Jurkat, Clone E6-1 (cell line): Measurements from ENCODE around the gene MFSD1. TPM values are rescaled to one million over a fixed set of nuclear protein-coding genes. Genes with fewer than 3 reads are reported as not detected.

Experiments used
- DNase-seq: peaks from one replicate; pipeline ENCODE4 v3.0.0-alpha.2; 2011; ENCODE audit warnings: low read depth, low spot score
- H3K4me3 ChIP-seq: 2 replicates; pipeline ENCODE4 v1.5.1; 2011; ENCODE audit warnings: mild to moderate bottlenecking, low read length, control low read depth, moderate library complexity
- polyA plus RNA-seq: library from polyadenylated mRNA; unstranded; fragments of >200 nt; gene quantifications from one replicate; pipeline ENCODE4 v1.2.1, GENCODE V29; 2012; ENCODE audit warnings: missing spikeins; ENCODE audit not compliant: insufficient read length, insufficient read depth

MFSD1 gene
- 18.5 TPM for polyA plus RNA-seq

GRCh38 chr3:158801696-158802408, at the start of gene MFSD1:
TSS of gene MFSD1 (plus strand) at chr3:158802054. CDS start at chr3:158802153, 99 bp downstream.
- peak; percentile 72 for DNase-seq
- peak within 1 kb of the TSS; percentile 88 for H3K4me3 ChIP-seq

GRCh38 chr3:158753854-158754253, 48.0 kb upstream of the MFSD1 start:
- DNase-seq = no peak
- no peak overlapping the region for H3K4me3 ChIP-seq

- H3K4me3 ChIP-seq = no peak overlapping the region
- DNase-seq = no peak
Observed at GRCh38 chr3:158755421-158755820, 46.4 kb upstream of the MFSD1 start.

GRCh38 chr3:158761350-158761749, 40.5 kb upstream of the MFSD1 start:
- DNase-seq = no peak
- H3K4me3 ChIP-seq = no peak overlapping the region

- H3K4me3 ChIP-seq = no peak overlapping the region
- DNase-seq = no peak
Observed at GRCh38 chr3:158762701-158763100, 39.2 kb upstream of the MFSD1 start.

- no peak overlapping the region for H3K4me3 ChIP-seq
- no peak for DNase-seq
Observed at GRCh38 chr3:158763421-158763820, 38.4 kb upstream of the MFSD1 start.

GRCh38 chr3:158765518-158766205, 36.2 kb upstream of the MFSD1 start:
- H3K4me3 ChIP-seq = no peak overlapping the region
- no peak for DNase-seq

- no peak overlapping the region for H3K4me3 ChIP-seq
- no peak for DNase-seq
Observed at GRCh38 chr3:158766364-158766763, 35.5 kb upstream of the MFSD1 start.

- H3K4me3 ChIP-seq = no peak overlapping the region
- no peak for DNase-seq
Observed at GRCh38 chr3:158768361-158768787, 33.5 kb upstream of the MFSD1 start.

- no peak overlapping the region for H3K4me3 ChIP-seq
- DNase-seq = no peak
Observed at GRCh38 chr3:158768881-158769543, 32.8 kb upstream of the MFSD1 start.

GRCh38 chr3:158769549-158769948, 32.3 kb upstream of the MFSD1 start:
- DNase-seq = no peak
- H3K4me3 ChIP-seq = no peak overlapping the region

GRCh38 chr3:158769952-158770740, 31.7 kb upstream of the MFSD1 start:
- no peak for DNase-seq
- no peak overlapping the region for H3K4me3 ChIP-seq

GRCh38 chr3:158770741-158771350, 31.0 kb upstream of the MFSD1 start:
- no peak overlapping the region for H3K4me3 ChIP-seq
- no peak for DNase-seq

GRCh38 chr3:158771577-158771976, 30.3 kb upstream of the MFSD1 start:
- DNase-seq = no peak
- no peak overlapping the region for H3K4me3 ChIP-seq

GRCh38 chr3:158771982-158772381, 29.9 kb upstream of the MFSD1 start:
- H3K4me3 ChIP-seq = no peak overlapping the region
- no peak for DNase-seq

GRCh38 chr3:158773166-158773565, 28.7 kb upstream of the MFSD1 start:
- no peak overlapping the region for H3K4me3 ChIP-seq
- DNase-seq = no peak

GRCh38 chr3:158773845-158774830, 27.7 kb upstream of the MFSD1 start:
- DNase-seq = no peak
- H3K4me3 ChIP-seq = no peak overlapping the region

- no peak for DNase-seq
Observed at GRCh38 chr3:158774965-158775364, 26.9 kb upstream of the MFSD1 start.

More at GRCh38 chr3:158774965-158775364, 26.9 kb upstream of the MFSD1 start:
- H3K4me3 ChIP-seq = no peak overlapping the region
